Ascending aorta (tissue), 2 donors: ENCODE data around the gene BCL2L14. TPM values are rescaled to one million over a fixed set of nuclear protein-coding genes. Genes with fewer than 3 reads are reported as not detected.

Experiments
- DNase-seq, 2 donors: peaks; one replicate each; pipeline ENCODE4 v3.0.0-alpha.2; 2019; ENCODE audit warnings: low spot score in 2 of 2
- H3K27ac ChIP-seq, 2 donors: fragments of 200-600 bp; sonication (generic); one replicate each; pipeline ENCODE4 v1.5.1; 2016 to 2017; ENCODE audit warnings: mild to moderate bottlenecking in 1 of 2
- H3K27me3 ChIP-seq: fragments of 200-600 bp; sonication (generic); one replicate; pipeline ENCODE4 v1.5.1; 2017
- H3K36me3 ChIP-seq, 2 donors: fragments of 200-600 bp; sonication (generic); one replicate each; pipeline ENCODE4 v1.5.1; 2016
- H3K4me1 ChIP-seq, 2 donors: fragments of 200-600 bp; sonication (generic); one replicate each; pipeline ENCODE4 v1.5.1; 2016 to 2017; ENCODE audit warnings: mild to moderate bottlenecking in 1 of 2
- H3K4me3 ChIP-seq, 2 donors: fragments of 200-600 bp; sonication (generic); one replicate each; pipeline ENCODE4 v1.5.1; 2016 to 2017; ENCODE audit warnings: mild to moderate bottlenecking in 1 of 2
- H3K9me3 ChIP-seq, 2 donors: fragments of 200-600 bp; sonication (generic); one replicate each; pipeline ENCODE4 v1.5.1; 2016
- intact Hi-C: fragments of 100-400 bp; cut with DNase I; formaldehyde crosslinking; loops from one replicate; pipeline ENCODE4 v1.15.1; 2023
- total RNA-seq: library from RNA; depleted of rRNA; stranded (reverse); fragments of >200 nt; gene quantifications from one replicate; pipeline ENCODE4 v1.1.0, GENCODE V29; 2016
- TF ChIP-seq, protein P1 (sequence below), 3 experiments: fragments of 200-600 bp in 2 of 3; fragments of 450-650 bp in 1 of 3; sonication (generic) in 2 of 3; IDR thresholded peaks; one replicate each; pipeline ENCODE4 v1.5.1; 2016 to 2019; ENCODE audit warnings: antibody characterized with exemption in 3 of 3, mild to moderate bottlenecking in 1 of 3, moderate library complexity in 1 of 3

BCL2L14 gene
- total RNA-seq, 1 donor from 2014 or later, result not detected

DNA sequence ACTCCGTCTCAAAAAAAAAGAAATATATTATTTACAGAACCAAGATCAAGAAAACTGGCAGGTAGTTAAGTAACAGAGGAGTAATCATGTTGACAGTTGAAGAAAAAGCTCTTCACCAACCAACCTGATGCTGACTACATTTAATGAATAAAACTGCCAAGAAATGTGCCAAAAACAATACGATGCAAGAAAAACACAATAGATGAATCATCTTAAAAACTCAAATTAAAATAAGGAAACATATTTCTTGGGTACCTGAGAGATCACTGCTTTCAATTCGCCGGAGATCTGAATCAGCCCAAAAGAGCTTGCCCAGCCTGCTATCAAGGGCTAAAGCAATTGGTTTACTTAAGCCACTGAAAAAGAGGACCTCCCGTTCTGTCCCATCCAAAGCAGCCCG is 76.4 kb downstream of the BCL2L14 start:
- peaks cover 10 to 37% of the 10 kb centered on the region in 2 donors for H3K36me3 ChIP-seq
- H3K4me3 ChIP-seq, result no peak overlapping the region
- no peaks in the 10 kb centered on the region for H3K27me3 ChIP-seq
- TF ChIP-seq, protein P1, sequence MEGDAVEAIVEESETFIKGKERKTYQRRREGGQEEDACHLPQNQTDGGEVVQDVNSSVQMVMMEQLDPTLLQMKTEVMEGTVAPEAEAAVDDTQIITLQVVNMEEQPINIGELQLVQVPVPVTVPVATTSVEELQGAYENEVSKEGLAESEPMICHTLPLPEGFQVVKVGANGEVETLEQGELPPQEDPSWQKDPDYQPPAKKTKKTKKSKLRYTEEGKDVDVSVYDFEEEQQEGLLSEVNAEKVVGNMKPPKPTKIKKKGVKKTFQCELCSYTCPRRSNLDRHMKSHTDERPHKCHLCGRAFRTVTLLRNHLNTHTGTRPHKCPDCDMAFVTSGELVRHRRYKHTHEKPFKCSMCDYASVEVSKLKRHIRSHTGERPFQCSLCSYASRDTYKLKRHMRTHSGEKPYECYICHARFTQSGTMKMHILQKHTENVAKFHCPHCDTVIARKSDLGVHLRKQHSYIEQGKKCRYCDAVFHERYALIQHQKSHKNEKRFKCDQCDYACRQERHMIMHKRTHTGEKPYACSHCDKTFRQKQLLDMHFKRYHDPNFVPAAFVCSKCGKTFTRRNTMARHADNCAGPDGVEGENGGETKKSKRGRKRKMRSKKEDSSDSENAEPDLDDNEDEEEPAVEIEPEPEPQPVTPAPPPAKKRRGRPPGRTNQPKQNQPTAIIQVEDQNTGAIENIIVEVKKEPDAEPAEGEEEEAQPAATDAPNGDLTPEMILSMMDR (IDR thresholded peaks at IDR 0.05), result no peak
- DNase-seq, result no peak
- intact Hi-C loops, result no loop called here
- no peaks in the 10 kb centered on the region for H3K9me3 ChIP-seq
- H3K4me1 ChIP-seq, result no peaks in the 10 kb centered on the region
- H3K27ac ChIP-seq, result no peak overlapping the region

Other genes with a start within 250 kb of the BCL2L14 start
- gene LRP6, start 196.1 kb downstream of the BCL2L14 start, total RNA-seq, result 70.0 TPM